PC-9 (cell line): ENCODE data around the gene SCP2D1. TPM values are rescaled to one million over a fixed set of nuclear protein-coding genes. Genes with fewer than 3 reads are reported as not detected.

Experiments
- BruUV-seq: library from RNA; stranded (reverse); fragments of 400-500 nt; replicated peaks from 2 replicates; lab custom pipeline; 2021; lab: Mats Ljungman, UMichigan
- CTCF ChIA-PET: fragments of 300-600 bp; sonication (Branson Sonifier 250); formaldehyde crosslinking; loops from one replicate; lab custom pipeline; 2022; ENCODE audit warnings: antibody characterized with exemption; lab: Charles Lee
- POLR2A ChIA-PET: fragments of 300-600 bp; sonication (Branson Sonifier 250); formaldehyde crosslinking; loops from one replicate; lab custom pipeline; 2022; ENCODE audit warnings: antibody characterized with exemption; ENCODE audit not compliant: unreplicated experiment; lab: Charles Lee
- DNase-seq, 2 experiments: peaks; one replicate each; pipeline versions ENCODE4 v3.0.0 to v3.0.0-alpha.2; 2015 to 2022; ENCODE audit warnings: mixed read lengths in 1 of 2
- H2AFZ ChIP-seq: fragments of 200-600 bp; sonication (generic); 2 replicates; pipeline ENCODE4 v1.8.1; 2017; ENCODE audit warnings: antibody characterized with exemption
- H3F3A ChIP-seq: fragments of 200-600 bp; sonication (generic); 2 replicates; pipeline ENCODE4 v1.8.1; 2017; ENCODE audit warnings: antibody characterized with exemption, mild to moderate bottlenecking, low read depth; ENCODE audit not compliant: insufficient read depth
- H3K27ac ChIP-seq: fragments of 200-600 bp; sonication (generic); 2 replicates; pipeline ENCODE4 v1.6.1; 2016; ENCODE audit warnings: mixed run types
- H3K27me3 ChIP-seq: fragments of 200-600 bp; sonication (generic); 2 replicates; pipeline ENCODE4 v1.6.1; 2016; ENCODE audit warnings: low read depth, mixed run types; ENCODE audit not compliant: insufficient read depth
- H3K36me3 ChIP-seq: fragments of 200-600 bp; sonication (generic); 2 replicates; pipeline ENCODE4 v1.6.1; 2016; ENCODE audit warnings: low read depth, mixed run types
- H3K4me1 ChIP-seq: fragments of 200-600 bp; sonication (generic); replicated peaks from 2 replicates; pipeline ENCODE4 v1.6.1; 2016; ENCODE audit warnings: mixed run types; ENCODE audit not compliant: insufficient read depth
- H3K4me2 ChIP-seq: fragments of 200-600 bp; sonication (generic); 2 replicates; pipeline ENCODE4 v1.6.1; 2017; ENCODE audit warnings: mixed run types
- H3K4me3 ChIP-seq: fragments of 200-600 bp; sonication (generic); 2 replicates; pipeline ENCODE4 v1.6.1; 2016; ENCODE audit warnings: mixed run types
- H3K79me2 ChIP-seq: fragments of 200-600 bp; sonication (generic); 2 replicates; pipeline ENCODE4 v1.6.1; 2017; ENCODE audit warnings: low read depth, mixed run types
- H3K9me2 ChIP-seq: fragments of 200-600 bp; sonication (generic); 2 replicates; pipeline ENCODE4 v1.8.1; 2017; ENCODE audit warnings: mild to moderate bottlenecking; ENCODE audit not compliant: insufficient read depth
- H3K9me3 ChIP-seq: fragments of 200-600 bp; sonication (generic); 2 replicates; pipeline ENCODE4 v1.8.1; 2016; ENCODE audit warnings: low read depth; ENCODE audit not compliant: insufficient read depth
- H4K20me1 ChIP-seq: fragments of 200-600 bp; sonication (generic); 2 replicates; pipeline ENCODE4 v1.8.1; 2017; ENCODE audit not compliant: insufficient read depth
- CTCF ChIP-seq: fragments of 200-600 bp; sonication (generic); conservative IDR thresholded peaks from 2 replicates; pipeline ENCODE4 v1.6.1; 2017; ENCODE audit warnings: mixed run types, antibody characterized with exemption, mild to moderate bottlenecking, moderate library complexity
- EZH2 ChIP-seq: fragments of 200-600 bp; sonication (generic); IDR thresholded peaks from 2 replicates; pipeline ENCODE4 v1.8.0; 2017; ENCODE audit warnings: antibody characterized with exemption, low read depth
- intact Hi-C: fragments of 100-400 bp; cut with micrococcal nuclease; formaldehyde crosslinking; loops from one replicate; pipeline ENCODE4 v1.10.0; 2022; ENCODE audit not compliant: unreplicated experiment
- total RNA-seq: library from RNA; stranded (reverse); gene quantifications from 2 replicates; pipeline ENCODE4 v1.2.3, GENCODE V29; 2021

The SCP2D1 gene
- total RNA-seq, 1 experiment from 2014 or later = not detected

- Histone ChIP-seq H4K20me1 (no peaks in the 10 kb centered on the region), H3F3A (no peaks in the 10 kb centered on the region), H3K9me2 (0 out of 2 replicates have a peak, but pooled peaks cover 3% of the 10 kb centered on the region), H3K9me3 (no peaks in the 10 kb centered on the region), H3K27me3 (no peaks in the 10 kb centered on the region), H3K79me2 (no peaks in the 10 kb centered on the region), H3K27ac (no peak overlapping the region), H3K4me1 (no peaks in the 10 kb centered on the region), H3K36me3 (no peaks in the 10 kb centered on the region), H2AFZ (no peak overlapping the region), H3K4me3 (no peak overlapping the region), H3K4me2 (no peak overlapping the region)
- DNase-seq = no peak
- POLR2A ChIA-PET = no interaction called here
- intact Hi-C loops = no loop called here
- no TSS peak for BruUV-seq
- CTCF ChIA-PET = no interaction called here
- TF ChIP-seq EZH2 = no peak
- no peak for TF ChIP-seq CTCF
Observed at GRCh38 chr20:18852318-18852717, 38.7 kb downstream of the SCP2D1 start.

DNA sequence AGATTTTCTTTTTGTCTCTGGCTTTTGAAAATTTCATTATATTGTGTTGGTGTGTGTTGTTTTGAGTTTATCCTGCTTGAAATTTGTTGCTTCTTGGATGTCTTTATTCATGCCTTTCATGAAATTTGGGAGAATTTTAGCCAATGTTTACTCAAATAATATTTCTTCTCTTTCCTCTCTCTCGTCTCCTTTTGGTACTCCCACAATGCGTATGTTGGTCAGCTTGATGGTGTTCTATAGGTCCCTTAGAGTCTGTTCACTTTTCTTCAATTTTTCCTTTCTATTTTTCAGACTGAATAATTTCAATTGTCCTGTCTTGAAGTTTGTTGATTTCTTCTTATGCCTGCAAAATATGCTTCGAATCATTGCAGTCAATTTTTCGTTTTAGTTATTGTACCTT lies 39.6 kb downstream of the SCP2D1 start:
- no peaks in the 10 kb centered on the region for H3F3A ChIP-seq
- 0 out of 2 replicates have a peak, but pooled peaks cover 3% of the 10 kb centered on the region for H3K9me2 ChIP-seq
- TF ChIP-seq EZH2 = no peak
- TF ChIP-seq CTCF = no peak
- H3K79me2 ChIP-seq = no peaks in the 10 kb centered on the region
- no peaks in the 10 kb centered on the region for H3K27me3 ChIP-seq
- ChIA-PET CTCF (no interaction called here), POLR2A (no interaction called here)
- H3K4me1 ChIP-seq = no peaks in the 10 kb centered on the region
- H3K36me3 ChIP-seq = no peaks in the 10 kb centered on the region
- no peak overlapping the region for H3K4me2 ChIP-seq
- no peak overlapping the region for H2AFZ ChIP-seq
- H4K20me1 ChIP-seq = no peaks in the 10 kb centered on the region
- intact Hi-C loops = no loop called here
- DNase-seq = no peak
- H3K27ac ChIP-seq = no peak overlapping the region
- H3K4me3 ChIP-seq = no peak overlapping the region
- no TSS peak for BruUV-seq
- H3K9me3 ChIP-seq = no peaks in the 10 kb centered on the region

GRCh38 chr20:18853946-18854646 lies 40.5 kb downstream of the SCP2D1 start:
- POLR2A ChIA-PET = no interaction called here
- no peak for DNase-seq
- H3K27me3 ChIP-seq = no peaks in the 10 kb centered on the region
- TF ChIP-seq CTCF = no peak
- no peak for TF ChIP-seq EZH2
- H3K9me2 ChIP-seq = 0 out of 2 replicates have a peak, but pooled peaks cover 3% of the 10 kb centered on the region
- intact Hi-C loops = no loop called here
- CTCF ChIA-PET = no interaction called here
- H3K79me2 ChIP-seq = no peaks in the 10 kb centered on the region
- no peaks in the 10 kb centered on the region for H3F3A ChIP-seq
- H3K36me3 ChIP-seq = no peaks in the 10 kb centered on the region
- no peak overlapping the region for H2AFZ ChIP-seq
- H3K4me2 ChIP-seq = no peak overlapping the region
- no TSS peak for BruUV-seq
- H3K27ac ChIP-seq = no peak overlapping the region
- no peaks in the 10 kb centered on the region for H3K9me3 ChIP-seq
- no peaks in the 10 kb centered on the region for H4K20me1 ChIP-seq
- H3K4me1 ChIP-seq = peaks cover 5% of the 10 kb centered on the region
- no peak overlapping the region for H3K4me3 ChIP-seq
